Adrenal gland (tissue), 19 donors: ENCODE data around the gene SLC8B1. TPM values are rescaled to one million over a fixed set of nuclear protein-coding genes. Genes with fewer than 3 reads are reported as not detected.

Source experiments
- DNase-seq, 7 donors: peaks; one replicate each; pipeline ENCODE4 v3.0.0-alpha.2; 2019 to 2020
- H3K27ac ChIP-seq, 5 donors: fragments of 200-600 bp; sonication (generic) in 4 of 5; 1 replicate in 3 of 5; 2 replicates in 2 of 5; pipeline versions ENCODE4 v1.5.1 to v1.8.0; 2016 to 2020; ENCODE audit warnings: mild to moderate bottlenecking in 1 of 5
- H3K27me3 ChIP-seq: fragments of 200-600 bp; 2 replicates; pipeline ENCODE4 v1.8.0; 2021
- H3K36me3 ChIP-seq, 2 donors: fragments of 200-600 bp; replicated peaks in 1 of 2; 1 replicate in 1 of 2; 2 replicates in 1 of 2; pipeline versions ENCODE4 v1.5.1 to v1.8.0; 2018 to 2022
- H3K4me1 ChIP-seq, 2 donors: fragments of 200-600 bp; replicated peaks in 1 of 2; 1 replicate in 1 of 2; 2 replicates in 1 of 2; pipeline versions ENCODE4 v1.5.1 to v1.8.0; 2018 to 2021
- H3K4me3 ChIP-seq, 4 donors: fragments of 200-600 bp; sonication (generic) in 3 of 4; one replicate each; pipeline ENCODE4 v1.5.1; 2016 to 2018
- H3K9me3 ChIP-seq, 3 donors: fragments of 200-600 bp; sonication (generic) in 1 of 3; replicated peaks in 1 of 3; 1 replicate in 2 of 3; 2 replicates in 1 of 3; pipeline versions ENCODE4 v1.5.1 to v1.8.0; 2016 to 2021
- CTCF ChIP-seq, 6 experiments: fragments of 450-650 bp in 4 of 6; fragments of 200-600 bp in 2 of 6; sonication (generic) in 1 of 6; IDR thresholded peaks; 1 replicate in 5 of 6; 2 replicates in 1 of 6; pipeline versions ENCODE4 v1.5.1 to v1.8.0; 2016 to 2021; ENCODE audit warnings: antibody characterized with exemption in 6 of 6, mild to moderate bottlenecking in 2 of 6, moderate library complexity in 1 of 6
- POLR2A ChIP-seq, 2 donors: fragments of 450-650 bp; IDR thresholded peaks; one replicate each; pipeline ENCODE4 v1.6.1; 2017; ENCODE audit warnings: antibody characterized with exemption in 2 of 2, mild to moderate bottlenecking in 2 of 2, moderate library complexity in 1 of 2
- WGBS, 4 donors: extraction: QIAGEN DNeasy Blood & Tissue Kit in 2 of 4; methylation state at CpG; one replicate each; pipeline versions ENCODE4 v1.1.5 to v1.1.7; 2013 to 2017; 5-methylcytosine and 5-hydroxymethylcytosine counted together
- intact Hi-C, 2 donors: fragments of 100-400 bp; cut with DNase I; formaldehyde crosslinking; loops; one replicate each; pipeline versions ENCODE4 v1.14.1 to v1.15.0; 2022 to 2023
- long read RNA-seq, 10 donors: library from polyadenylated mRNA in 3 of 10; unstranded in 2 of 10; stranded (forward) in 1 of 10; transcript quantifications; one replicate each; pipeline ENCODE4 v2.0.0 and lab custom pipeline, GENCODE V29; 2021 to 2026
- polyA plus RNA-seq, 3 donors: library from polyadenylated mRNA; stranded (reverse); fragments of 200-250 nt in 2 of 3; fragments of 350-450 nt in 1 of 3; fragmentation: Illumina TruSeq in 1 of 3; extraction: RNeasy Lipid Tissue Mini Kit (QIAGEN cat#74804) in 1 of 3; gene quantifications; one replicate each; pipeline ENCODE4 v1.2.3, GENCODE V29; 2013 to 2014
- total RNA-seq, 9 donors: library from RNA; depleted of rRNA in 4 of 9; stranded (reverse); fragments of >200 nt in 4 of 9; fragments of 120-200 nt in 1 of 9; fragmentation: NEBNext Ultra II Directional in 1 of 9; extraction: Animal tissue kit (Norgen Biotek cat#: 25700) in 1 of 9; gene quantifications; one replicate each; pipeline versions ENCODE4 v1.1.0 to v1.2.4, GENCODE V29; 2013 to 2023
- donor health status: healthy with polysubstance abuse.
- donor health status: Bipolar disorder and iron deficiency.
- donor health status: DM: yes; HTN: yes; CAD: no.
- donor health status: DM: no; HTN: no; CAD: no.
- donor health status: DM: no; HTN: no; CAD: no.
- donor health status: DM: yes; HTN: yes; CAD: no.

SLC8B1 gene
- total RNA-seq (100 to 1,000 TPM in 8 of 9 donors, 10 to 100 TPM in 1; 67.6 to 286 (median 157) TPM), polyA plus RNA-seq (100 to 1,000 TPM; 194 to 288 (median 216) TPM)
- long read RNA-seq, donor 1, partial matches to known transcripts: 9 of 16 reads
- long read RNA-seq, donor 1, other reads (novel, unspliced or antisense): 0 of 16 reads
- long read RNA-seq, donor 2, partial matches to known transcripts: 19 of 38 reads
- long read RNA-seq, donor 2, other reads (novel, unspliced or antisense): 12 of 38 reads
- long read RNA-seq, donor 3, partial matches to known transcripts: 8 of 16 reads
- long read RNA-seq, donor 3, other reads (novel, unspliced or antisense): 6 of 16 reads
- long read RNA-seq, donor 4, transcript SLC8B1-206 (3 exons, 1,058 nt): major isoform, 9 of 72 reads
- long read RNA-seq, donor 4, transcript SLC8B1-201 (16 exons, 2,975 nt): minor isoform, 5 of 72 reads
- long read RNA-seq, donor 4, partial matches to known transcripts: 33 of 72 reads
- long read RNA-seq, donor 4, other reads (novel, unspliced or antisense): 24 of 72 reads
- long read RNA-seq, donor 5, transcript SLC8B1-201 (16 exons, 2,975 nt): major isoform, 39 of 576 reads
- long read RNA-seq, donor 5, partial matches to known transcripts: 367 of 576 reads
- long read RNA-seq, donor 5, other reads (novel, unspliced or antisense): 169 of 576 reads
- long read RNA-seq, donor 6, transcript SLC8B1-206 (3 exons, 1,058 nt): major isoform, 12 of 53 reads
- long read RNA-seq, donor 6, partial matches to known transcripts: 22 of 53 reads
- long read RNA-seq, donor 6, other reads (novel, unspliced or antisense): 15 of 53 reads
- long read RNA-seq, donor 7, partial matches to known transcripts: 22 of 37 reads
- long read RNA-seq, donor 7, other reads (novel, unspliced or antisense): 10 of 37 reads
- long read RNA-seq, donor 8, partial matches to known transcripts: 43 of 82 reads
- long read RNA-seq, donor 8, other reads (novel, unspliced or antisense): 34 of 82 reads
- long read RNA-seq, donor 9, partial matches to known transcripts: 285 of 286 reads
- long read RNA-seq, donor 9, other reads (novel, unspliced or antisense): 0 of 286 reads
- long read RNA-seq, donor 10, partial matches to known transcripts: 0 of 4 reads
- long read RNA-seq, donor 10, other reads (novel, unspliced or antisense): 0 of 4 reads

GRCh38 chr12:113334786-113335539 lies at the start of gene SLC8B1:
TSS of gene SLC8B1 (minus strand) at chr12:113335109. CDS start at chr12:113332878, 2,231 bp downstream.
- 0 to 1% (median 1%) methylated on average over 9 to 62 of the region's 62 CpGs for WGBS, 4 donors
- TF ChIP-seq CTCF (IDR thresholded peaks at IDR 0.05) (no peak), POLR2A (IDR thresholded peaks at IDR 0.05) (peak; percentile 96 to 98)
- intact Hi-C loops: no loop called here
- DNase-seq: peak; percentile 88 to 94 (median 93)
- H3K36me3 ChIP-seq: peaks cover 0 to 30% of the 10 kb centered on the region in 2 donors
- H3K4me3 ChIP-seq: peak within 1 kb of the TSS; percentile 39 to 93 (median 85)
- peak within 1 kb of the TSS; percentile 67 to 94 (median 87) for H3K27ac ChIP-seq
- no peaks in the 10 kb centered on the region for H3K9me3 ChIP-seq
- no peaks in the 10 kb centered on the region for H3K27me3 ChIP-seq
- H3K4me1 ChIP-seq: peaks cover 11 to 19% of the 10 kb centered on the region in 2 donors

GRCh38 chr12:113382206-113382605 lies 47.3 kb upstream of the SLC8B1 start:
- TF ChIP-seq POLR2A (IDR thresholded peaks at IDR 0.05) (no peak), CTCF (IDR thresholded peaks at IDR 0.05) (no peak)
- Histone ChIP-seq H3K4me3 (no peak overlapping the region), H3K9me3 (no peaks in the 10 kb centered on the region), H3K4me1 (no peaks in the 10 kb centered on the region), H3K36me3 (peaks cover 0 to 87% of the 10 kb centered on the region in 2 donors), H3K27ac (no peak overlapping the region), H3K27me3 (no peaks in the 10 kb centered on the region)
- intact Hi-C loops: no loop called here
- 93 to 95% (median 95%) methylated on average over 4 of the region's 4 CpGs for WGBS, 4 donors
- no peak for DNase-seq

- H3K4me3 ChIP-seq: no peak overlapping the region
- intact Hi-C loops: no loop called here
- WGBS, 4 donors: 50 to 59% (median 54%) methylated on average over 11 of the region's 11 CpGs
- no peaks in the 10 kb centered on the region for H3K9me3 ChIP-seq
- H3K4me1 ChIP-seq: no peaks in the 10 kb centered on the region
- DNase-seq: peak in 1 of 7 donors; percentile 48
- peak overlapping the region in 1 of 5 donors; percentile 61 for H3K27ac ChIP-seq
- H3K27me3 ChIP-seq: no peaks in the 10 kb centered on the region
- TF ChIP-seq CTCF (IDR thresholded peaks at IDR 0.05) (no peak), POLR2A (IDR thresholded peaks at IDR 0.05) (no peak)
- peaks cover 0 to 88% of the 10 kb centered on the region in 2 donors for H3K36me3 ChIP-seq
These were observed 46.3 kb upstream of the SLC8B1 start for GRCh38 chr12:113381220-113381619.
